ENCODE results near the gene MEF2D.

The MEF2D gene

GRCh38 chr1:156486421-156487344, 13.9 kb downstream of the MEF2D start:
- no peak for DNase-seq

DNA sequence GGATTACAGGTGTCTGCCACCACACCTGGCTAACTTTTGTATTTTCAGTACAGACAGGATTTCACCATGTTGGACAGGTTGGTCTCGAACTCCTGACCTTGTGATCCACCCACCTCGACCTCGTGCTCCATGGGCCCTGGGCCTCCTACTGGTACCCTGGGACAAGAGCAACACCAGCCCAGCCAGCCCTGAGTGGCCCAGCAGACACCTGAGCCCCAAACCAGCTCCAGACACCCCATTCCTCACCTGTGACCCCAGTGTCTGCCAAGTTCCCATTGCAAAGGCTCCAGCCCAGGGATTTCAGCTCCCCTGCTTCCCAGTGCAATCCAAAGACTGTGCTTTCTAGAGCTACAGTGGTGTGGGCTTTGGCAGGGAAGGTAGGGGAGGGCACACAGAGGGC, 14.6 kb downstream of the MEF2D start:
- no peak for DNase-seq

DNA sequence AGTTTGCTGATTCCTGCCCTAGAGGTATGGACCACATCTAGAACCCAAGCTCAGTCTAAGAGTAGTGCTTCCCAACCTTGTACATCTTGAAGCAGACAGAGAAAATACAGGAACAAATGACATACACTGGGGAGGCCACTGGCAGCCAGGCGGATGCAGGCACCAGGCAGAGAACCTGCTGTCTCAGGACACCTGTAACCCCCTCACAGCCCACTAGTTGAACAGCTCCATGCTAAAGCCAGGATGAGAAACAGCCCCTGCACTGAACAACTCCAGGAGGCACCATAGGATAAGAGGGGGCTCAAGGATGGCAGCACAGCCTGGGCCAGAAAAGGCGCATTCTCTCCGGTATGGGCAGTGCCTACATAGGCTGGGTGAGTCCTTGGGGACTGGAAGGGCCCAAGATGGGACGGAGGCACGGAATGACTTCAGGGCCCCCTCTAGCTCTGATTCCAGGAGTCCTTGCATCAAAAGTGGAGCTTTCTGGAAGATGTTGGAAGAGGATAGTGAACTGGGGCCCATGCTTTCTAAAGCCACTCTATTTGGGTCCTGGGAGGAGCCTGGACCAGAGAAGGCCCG, 16.0 kb downstream of the MEF2D start:
- no peak for DNase-seq

GRCh38 chr1:156483397-156483796, 17.2 kb downstream of the MEF2D start:
- DNase-seq, result no peak

DNA sequence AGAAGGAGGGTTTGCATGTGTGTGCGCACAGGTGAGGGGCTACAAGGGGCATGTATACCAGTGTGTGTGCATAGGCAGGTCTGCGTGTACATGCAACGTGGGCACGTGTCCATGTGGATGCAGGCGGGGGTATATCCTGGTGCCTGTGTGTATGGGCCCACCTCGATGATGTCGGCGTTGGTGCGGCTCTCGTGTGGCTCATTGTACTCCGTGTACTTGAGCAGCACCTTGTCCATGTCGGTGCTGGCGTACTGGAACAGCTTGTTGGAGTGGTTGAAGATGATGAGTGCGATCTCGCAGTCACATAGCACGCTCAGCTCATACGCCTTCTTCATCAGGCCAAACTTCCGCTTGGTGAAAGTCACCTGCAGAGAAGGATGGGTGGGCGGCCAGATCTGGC, 18.3 kb downstream of the MEF2D start:
- DNase-seq, result no peak

- DNase-seq, result peak in 3 of 6 experiments; percentile 17 to 33 (median 24)
Measured at GRCh38 chr1:156481527-156481926, 19.0 kb downstream of the MEF2D start.

GRCh38 chr1:156480411-156481192, 20.0 kb downstream of the MEF2D start:
- peak; percentile 63 to 85 (median 69) for DNase-seq

- DNase-seq, result no peak
Measured at GRCh38 chr1:156480016-156480370, 20.6 kb downstream of the MEF2D start.

DNA sequence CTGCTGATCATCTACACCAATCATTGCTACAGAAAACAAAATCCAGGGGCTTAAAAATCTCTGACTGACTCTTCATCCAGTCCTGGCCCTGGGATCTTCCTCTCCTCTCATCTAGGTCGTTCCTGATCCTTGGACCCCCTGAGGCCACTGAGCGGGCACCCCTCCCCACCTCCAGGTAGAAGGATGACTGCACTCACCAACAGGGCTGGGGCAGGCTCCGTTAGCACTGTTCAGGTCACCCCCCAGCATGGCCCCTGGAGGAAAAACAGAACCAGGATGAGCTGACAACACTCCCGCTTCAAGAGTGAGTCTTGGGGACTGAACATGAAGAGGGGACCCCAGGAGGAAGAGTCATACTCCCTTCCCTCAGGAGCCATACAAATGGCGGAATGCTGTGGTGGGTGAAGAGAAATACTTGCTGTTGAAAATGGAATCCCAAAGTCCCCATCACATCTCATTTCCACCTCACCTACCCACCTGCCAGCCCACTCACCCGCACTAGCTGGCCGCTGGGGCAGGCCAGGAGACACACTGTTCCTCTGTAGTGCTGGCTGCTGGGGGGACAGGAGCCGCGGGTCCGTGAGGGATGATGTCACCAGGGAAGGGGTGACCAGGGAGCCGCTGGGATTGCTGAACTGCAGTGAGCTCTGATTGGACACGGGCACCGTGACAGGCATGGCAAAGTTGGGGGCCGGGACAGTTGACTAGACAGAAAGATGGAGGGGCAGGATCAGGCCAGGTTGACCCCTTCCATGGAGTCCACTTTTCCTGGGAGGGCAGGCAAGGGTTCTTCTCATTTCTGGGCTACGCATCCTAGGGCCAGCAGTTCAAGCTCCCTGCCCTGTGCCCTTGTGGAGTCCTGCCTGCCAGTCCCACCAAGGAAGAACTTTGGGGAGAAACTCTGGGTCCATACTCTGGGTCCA, 21.2 kb downstream of the MEF2D start:
- no peak for DNase-seq

GRCh38 chr1:156478250-156478627, 22.3 kb downstream of the MEF2D start:
- DNase-seq, result no peak

GRCh38 chr1:156477526-156478249, 22.9 kb downstream of the MEF2D start:
- no peak for DNase-seq

- DNase-seq, result no peak
Measured at GRCh38 chr1:156476501-156477298, 23.9 kb downstream of the MEF2D start.

GRCh38 chr1:156475568-156476500, 24.7 kb downstream of the MEF2D start:
- DNase-seq, result no peak

DNA sequence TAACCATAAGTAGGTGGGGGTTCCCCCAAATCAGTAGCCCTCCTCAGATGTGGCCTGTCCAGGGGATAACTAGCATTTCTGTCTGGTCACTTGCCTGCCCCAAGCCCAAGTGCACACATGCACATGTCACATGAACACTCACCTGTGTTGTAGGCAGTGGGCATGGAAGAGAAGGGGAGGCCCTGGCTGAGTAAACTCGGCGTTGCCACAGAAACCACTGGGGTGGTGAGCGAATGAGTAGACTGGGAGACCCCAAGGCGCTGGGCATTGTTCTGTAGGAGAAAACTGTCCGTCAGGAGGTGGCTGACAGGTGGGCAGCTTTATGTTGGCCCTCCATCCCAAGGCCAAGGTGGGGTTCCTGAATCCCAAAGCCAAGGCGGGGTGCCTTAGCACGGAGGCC, 25.6 kb downstream of the MEF2D start:
- DNase-seq, result no peak

- DNase-seq, result no peak
Measured at GRCh38 chr1:156471496-156472490, 28.8 kb downstream of the MEF2D start.

GRCh38 chr1:156470473-156470872, 30.1 kb downstream of the MEF2D start:
- no peak for DNase-seq

DNA sequence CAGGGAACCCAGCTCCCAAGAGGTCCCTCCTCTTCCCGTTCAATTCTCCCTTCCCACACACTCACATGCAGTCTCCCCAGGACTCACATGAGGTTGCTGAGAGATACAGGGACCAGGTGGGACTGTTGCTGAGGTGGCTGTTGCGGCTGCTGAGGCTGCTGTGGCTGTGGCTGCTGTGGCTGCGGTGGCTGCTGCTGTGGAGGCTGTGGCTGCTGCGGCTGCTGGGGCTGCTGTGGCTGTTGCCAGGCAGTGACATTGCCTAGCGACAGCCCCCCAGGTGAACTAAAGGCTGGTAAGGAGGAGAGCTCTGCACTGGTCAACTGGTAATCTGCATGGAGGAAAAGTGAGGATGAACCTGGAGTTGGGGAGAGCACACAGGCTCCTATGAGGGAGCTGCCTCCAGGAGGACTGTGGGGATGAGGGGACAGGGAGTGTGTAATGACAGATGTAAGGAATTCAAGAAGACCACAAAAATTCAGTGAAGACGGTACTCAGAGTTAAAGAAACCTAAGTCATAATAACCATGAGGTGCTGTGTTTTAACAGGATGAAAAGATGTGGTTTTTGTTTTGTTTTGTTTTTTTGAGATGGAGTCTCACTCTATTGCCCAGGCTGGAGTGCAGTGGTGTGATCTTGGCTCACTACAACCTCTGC, 31.8 kb downstream of the MEF2D start:
- no peak for DNase-seq

DNA sequence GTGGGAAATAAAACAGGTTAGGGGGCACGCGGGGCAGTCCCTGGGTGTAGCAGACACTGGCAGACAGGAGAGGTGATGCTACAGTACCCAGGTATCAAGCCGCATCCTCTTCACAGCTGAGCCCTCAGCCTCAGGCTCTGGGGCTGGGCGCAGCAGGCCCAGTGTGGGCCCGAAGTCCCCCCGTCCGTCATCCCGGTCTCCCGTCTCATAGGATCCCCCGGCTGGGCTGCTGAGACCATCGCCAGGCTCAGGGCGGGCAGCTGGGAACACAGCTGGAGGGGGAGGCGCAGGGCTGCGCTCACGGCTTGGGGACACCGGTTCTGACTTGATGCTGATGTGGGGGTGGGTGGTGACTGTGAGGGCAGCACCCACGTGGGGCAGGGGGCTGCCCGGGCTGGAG, 32.7 kb downstream of the MEF2D start:
- DNase-seq, result no peak

Data from stimulated activated naive CD4-positive, alpha-beta T cell (primary cell).